Left forelimb (tissue), 1 donor: Measurements from ENCODE around the gene EVPL.
"Not testable (repeated sequence)": the region's sequence is repeated elsewhere in the genome, so short reads cannot be mapped to it uniquely, and the experiment has no call there.

Experiments
- DNase-seq: peaks from one replicate; pipeline ENCODE4 v3.0.0-alpha.2; 2018; ENCODE audit warnings: low spot score

Gene EVPL

GRCh38 chr17:76027159-76027839 is at the start of gene EVPL:
Gene EVPL (minus strand): TSS chr17:76027306. CDS start chr17:76027198, 108 bp downstream.
- no peak for DNase-seq

GRCh38 chr17:76076146-76076764 is 49.1 kb upstream of the EVPL start:
- no peak for DNase-seq

DNA sequence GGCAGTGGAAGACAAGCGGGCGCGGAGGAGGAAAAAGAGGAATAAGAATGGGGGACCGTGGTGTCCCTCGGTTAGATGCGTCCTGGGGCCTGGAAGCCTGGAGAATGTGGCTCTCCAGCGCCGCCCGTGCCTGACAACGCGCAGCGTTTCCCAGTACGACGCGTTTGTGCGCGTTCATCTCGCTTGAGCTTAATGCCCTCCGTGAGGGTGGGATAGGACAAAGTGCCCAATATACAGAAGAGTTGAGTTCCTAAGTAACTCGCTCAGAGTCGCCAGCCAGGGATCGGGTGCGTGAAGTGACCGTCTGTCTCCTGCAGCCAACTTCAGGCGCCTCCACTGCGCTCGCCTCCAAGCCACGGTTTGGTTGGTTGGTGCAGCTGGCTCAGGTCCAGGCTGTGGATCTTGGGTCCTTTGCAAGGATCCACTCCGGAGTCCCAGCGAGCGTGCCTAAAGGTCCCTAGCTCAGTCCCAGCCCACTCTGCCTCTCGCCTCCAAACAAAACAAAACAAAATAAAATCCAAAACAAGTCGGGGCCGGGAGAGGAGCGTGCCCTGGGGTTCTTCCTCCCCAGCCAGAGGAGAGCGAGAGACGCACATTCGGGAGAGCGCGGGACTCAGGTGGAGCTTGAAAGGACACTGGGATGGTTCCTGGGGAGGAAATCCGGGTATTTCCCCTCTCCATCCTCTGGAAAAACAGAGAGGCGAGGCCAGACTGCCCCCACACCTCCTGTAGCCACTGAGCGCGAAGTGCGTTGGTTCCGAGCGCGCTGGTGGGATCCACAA is 48.4 kb upstream of the EVPL start:
- DNase-seq = no peak

DNA sequence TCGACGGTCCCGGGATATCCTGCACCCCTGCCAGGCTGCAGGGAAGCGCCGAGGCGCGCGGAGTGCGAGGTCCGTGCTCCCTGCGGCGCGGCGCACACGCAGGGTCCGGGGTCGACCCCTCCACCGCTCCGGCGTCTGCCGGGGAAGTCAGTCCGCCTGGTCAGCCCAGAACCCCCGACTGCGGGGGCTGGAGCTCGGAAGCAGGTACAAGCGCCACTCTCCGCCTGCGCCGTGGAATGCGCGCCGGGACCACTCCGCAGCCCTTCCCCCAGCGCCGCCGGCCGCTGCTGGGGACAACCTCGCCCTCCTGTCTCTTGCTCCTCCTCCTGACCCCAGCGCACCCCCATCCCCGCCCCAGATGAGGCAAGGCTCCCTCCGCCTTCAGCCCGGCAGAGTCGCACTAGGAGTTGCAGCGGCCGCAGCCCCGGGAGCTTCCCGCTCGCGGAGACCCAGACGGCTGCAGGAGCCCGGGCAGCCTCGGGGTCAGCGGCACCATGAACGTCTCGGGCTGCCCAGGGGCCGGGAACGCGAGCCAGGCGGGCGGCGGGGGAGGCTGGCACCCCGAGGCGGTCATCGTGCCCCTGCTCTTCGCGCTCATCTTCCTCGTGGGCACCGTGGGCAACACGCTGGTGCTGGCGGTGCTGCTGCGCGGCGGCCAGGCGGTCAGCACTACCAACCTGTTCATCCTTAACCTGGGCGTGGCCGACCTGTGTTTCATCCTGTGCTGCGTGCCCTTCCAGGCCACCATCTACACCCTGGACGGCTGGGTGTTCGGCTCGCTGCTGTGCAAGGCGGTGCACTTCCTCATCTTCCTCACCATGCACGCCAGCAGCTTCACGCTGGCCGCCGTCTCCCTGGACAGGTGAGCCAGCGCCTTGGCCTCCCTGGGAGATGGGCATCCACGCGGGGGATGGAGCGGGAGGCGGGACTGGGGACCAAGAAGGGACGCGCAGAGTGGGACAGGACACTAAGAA is 47.6 kb upstream of the EVPL start, which contains the start of gene GALR2:
GALR2 (plus strand) TSS at position 392 of the 974 bp plus-strand sequence; CDS start at position 495, 103 bp downstream.
- no peak for DNase-seq

- peak; percentile 94 for DNase-seq
Observed at GRCh38 chr17:76072148-76072858, 45.2 kb upstream of the EVPL start, which contains the start of gene SRP68. Gene SRP68 (minus strand): TSS chr17:76072517. CDS start chr17:76072491, 26 bp downstream.

- DNase-seq = no peak
Observed at GRCh38 chr17:76071531-76072147, 44.5 kb upstream of the EVPL start.

- DNase-seq = no peak
Observed at GRCh38 chr17:76065775-76066174, 38.7 kb upstream of the EVPL start.

DNA sequence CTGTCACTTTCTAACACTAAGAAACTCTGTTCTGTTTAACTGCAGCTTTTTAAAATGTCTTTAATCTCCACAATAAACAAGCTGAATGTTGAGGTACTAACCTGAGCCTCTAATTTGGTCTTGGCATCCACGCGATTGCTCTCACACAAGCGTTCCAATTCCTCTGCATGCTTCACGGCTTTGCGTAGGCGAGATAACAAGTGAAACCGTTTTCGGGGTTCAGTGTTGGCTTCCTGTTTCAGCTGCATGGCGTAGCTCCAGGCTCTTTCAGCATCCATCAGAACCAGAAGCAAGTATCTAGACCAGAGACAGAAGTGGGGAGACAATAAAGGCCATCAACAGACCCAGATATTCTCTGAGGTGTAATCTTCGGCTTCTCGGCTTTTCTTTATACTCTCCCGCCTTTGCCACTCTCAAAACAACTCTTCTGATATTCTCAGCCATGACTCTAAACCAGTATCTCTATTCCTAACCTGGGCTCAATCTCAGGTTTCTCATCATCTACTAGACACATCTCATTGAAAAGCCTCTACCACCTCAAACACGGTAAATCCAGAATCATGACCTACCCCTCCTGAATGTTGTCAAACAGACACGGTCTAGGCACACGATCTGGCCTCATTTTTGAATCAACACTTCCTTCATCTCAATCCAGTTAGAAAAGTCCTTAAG is 36.9 kb upstream of the EVPL start:
- DNase-seq = no peak

DNA sequence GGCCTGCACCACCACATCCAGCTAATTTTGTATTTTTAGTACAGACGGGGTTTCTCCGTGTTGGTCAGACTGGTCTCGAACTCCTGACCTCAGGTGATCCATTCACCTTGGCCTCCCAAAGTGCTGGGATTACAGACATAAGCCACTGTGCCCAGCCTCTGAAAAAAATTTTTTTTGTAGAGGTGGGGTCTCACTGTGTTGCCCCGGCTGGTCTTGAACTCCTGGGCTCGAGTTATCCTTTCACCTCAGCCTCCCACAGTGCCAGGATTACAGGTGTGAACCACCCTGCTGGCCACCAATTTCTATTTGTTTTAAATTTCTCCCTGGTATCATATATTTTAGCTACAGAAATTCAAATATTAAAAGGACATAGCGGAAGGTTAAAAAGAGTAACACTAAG is 31.2 kb upstream of the EVPL start:
- not testable (repeated sequence) for DNase-seq

DNA sequence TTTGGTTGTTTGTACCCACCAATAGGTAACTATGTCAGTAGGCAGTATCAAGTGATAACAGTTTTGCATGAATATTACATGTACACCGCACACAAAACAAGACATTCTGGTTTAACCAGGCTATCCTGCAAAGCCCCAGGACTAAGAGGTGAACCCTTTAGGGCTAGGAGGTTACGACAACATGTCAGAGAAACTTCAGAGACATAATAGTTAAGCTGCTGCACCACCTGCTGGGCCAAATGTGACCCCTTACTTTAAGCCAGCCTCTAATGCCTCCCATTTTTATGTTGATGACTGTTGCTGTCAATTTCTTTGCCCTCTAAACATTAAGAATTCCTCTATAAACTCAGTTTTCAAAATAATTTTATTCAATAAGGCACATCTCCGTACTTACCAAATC is 29.8 kb upstream of the EVPL start:
- no peak for DNase-seq

DNA sequence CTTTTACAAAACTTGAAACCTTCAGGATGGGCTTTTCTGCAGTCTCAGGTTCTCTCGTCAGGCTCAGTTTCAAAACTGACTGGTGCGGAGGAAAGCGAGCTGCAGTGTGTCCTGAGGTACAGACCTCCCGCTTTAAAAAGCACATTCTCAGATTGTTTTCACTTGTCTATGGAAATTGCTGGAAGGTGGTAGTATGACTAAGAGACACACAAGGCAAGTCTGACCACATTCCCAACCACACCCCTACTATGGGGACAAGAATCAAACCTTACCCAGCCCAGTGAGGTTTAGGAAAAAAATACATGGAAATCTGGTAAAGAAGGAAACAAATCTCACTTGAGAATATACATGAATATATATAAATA is 27.0 kb upstream of the EVPL start:
- DNase-seq = no peak

DNA sequence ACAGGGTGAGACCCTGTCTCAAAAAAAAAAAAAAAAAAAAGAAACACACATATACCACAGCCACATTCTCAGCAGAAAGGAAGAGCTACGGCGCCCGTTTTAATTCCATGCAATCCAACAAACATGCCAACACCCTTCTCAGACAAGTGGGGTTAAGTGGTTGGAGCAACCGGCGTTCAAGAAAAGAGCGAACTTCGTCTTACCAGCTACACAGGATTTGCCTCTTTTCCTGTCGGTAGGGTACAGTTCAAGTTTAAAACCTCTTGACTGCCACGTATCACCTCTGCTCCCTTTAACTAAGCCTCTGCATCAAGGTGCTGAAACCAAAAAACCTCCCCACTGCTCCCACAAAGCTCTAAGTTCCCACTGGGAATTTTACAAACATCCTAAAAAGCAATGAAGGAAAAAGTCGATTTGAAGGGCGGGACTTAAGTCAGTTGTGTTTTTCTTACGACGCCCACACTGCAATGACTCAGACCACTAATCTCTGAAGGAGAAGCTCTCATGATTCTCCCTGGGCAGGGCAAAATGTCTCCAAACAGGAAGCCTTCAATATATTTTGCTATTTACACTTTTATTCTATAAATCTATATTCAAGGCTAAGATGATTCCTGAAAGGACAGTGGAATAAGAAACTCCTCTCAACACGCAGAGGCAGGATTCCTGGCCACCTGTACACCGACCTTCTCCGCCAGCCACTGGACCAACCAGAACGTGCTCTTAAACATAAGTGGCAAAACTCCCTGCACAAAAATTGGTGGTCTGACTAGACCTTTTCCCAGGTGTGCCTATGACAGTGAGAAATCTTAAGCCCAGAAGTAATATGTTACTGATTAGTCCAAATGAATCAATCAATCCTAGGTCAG is 26.4 kb upstream of the EVPL start:
- DNase-seq = no peak

GRCh38 chr17:76051561-76051960 is 24.5 kb upstream of the EVPL start:
- no peak for DNase-seq

DNA sequence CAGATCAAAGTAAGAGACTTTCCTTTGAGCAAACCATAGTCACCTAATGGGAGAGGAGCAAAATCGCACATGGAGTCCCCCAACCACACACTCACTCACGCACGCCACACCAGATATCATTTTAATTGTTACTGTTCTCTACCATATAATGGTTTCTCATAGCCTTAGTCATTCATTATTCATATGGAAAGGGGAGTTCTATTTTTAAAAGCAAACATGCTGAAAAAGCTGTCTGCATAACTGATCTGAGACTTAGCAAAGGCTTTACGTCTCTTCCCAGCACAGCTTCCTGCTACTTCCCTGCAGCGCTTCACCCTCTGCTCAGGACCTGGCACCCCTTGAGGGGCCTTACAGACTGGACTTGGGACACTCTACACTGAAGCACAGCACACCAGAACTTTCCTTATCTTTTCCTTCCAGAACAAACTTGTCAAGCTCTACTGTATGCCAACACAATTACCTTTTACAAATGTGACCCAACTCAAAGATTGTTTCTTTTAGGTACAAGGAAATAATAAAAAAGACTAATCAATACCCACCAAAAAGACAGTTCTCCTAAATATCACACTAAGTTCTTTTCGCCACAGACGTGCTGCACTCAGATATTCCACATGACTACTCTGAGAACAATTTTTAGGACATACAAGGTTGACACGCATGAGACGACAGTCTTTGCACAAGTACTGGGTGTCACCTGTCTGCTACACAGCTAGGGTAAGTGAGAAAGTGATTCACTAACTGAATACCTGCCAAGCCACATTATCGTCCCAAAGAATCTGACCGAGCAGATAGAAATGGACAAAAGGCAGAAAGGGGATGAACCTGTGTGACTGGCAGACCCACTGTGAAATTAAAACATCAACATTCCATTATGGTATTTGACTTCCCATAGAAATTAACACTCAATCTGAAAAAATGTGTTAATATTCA is 23.7 kb upstream of the EVPL start:
- DNase-seq = no peak

DNA sequence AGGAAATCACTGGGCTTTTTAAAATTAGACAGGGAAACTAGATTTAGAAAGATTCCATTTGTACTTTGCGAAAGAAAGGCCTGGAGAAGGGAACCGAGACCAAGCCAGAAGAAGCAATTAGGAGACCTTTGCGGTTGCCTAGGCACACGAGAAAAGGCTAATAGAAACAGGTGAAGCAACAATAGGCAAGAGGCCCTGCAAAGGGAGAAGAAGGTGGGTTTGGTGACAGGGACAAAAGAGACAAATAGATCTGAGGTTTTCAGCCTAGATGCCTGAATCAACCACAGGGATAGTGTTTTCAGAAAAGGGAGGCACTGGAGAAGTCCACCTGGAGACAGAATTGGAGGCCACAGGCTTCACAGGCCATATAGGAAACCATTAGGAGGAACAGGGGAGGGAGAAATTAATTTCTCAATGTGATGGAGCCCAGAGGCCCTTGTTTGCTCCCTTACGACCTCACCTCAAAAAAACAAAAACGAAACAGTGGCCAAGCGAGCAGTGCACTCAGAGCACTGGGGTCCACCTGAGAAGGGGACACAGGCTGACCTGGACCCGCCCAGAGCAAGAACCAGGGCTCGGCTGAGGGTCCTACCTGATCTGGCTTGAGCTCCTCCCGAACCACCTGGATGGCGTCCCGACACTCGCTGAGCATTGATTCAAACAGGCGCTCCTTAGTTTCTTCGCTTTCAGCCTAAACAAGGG is 22.9 kb upstream of the EVPL start:
- no peak for DNase-seq

DNA sequence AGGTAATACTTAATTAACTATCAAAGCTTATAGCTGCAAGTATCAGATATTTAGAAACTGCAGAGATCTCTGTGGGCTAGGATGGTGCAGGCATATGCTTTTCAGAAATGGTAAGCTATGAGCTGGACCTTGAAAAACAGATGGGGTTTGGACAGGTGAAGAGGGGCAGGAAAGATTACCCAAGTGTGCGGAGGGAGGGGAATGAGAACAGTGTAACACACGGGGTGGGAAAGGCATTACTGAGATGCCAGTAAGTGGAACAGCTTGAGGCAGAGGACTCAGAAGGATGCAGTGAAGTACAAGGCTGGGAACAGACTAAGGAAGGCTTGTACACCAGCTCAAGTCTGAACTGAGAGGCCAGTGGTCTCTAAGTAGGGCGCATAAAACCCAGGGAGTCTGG is 22.1 kb upstream of the EVPL start:
- DNase-seq = no peak

GRCh38 chr17:76048711-76049110 is 21.6 kb upstream of the EVPL start:
- DNase-seq = no peak
